GM18870 (cell line): Measurements from ENCODE around the gene DHRSX.
A peak's percentile ranks its signal among the peaks of the same experiment; 100 is the strongest.
"Not testable (repeated sequence)": the region's sequence is repeated elsewhere in the genome, so short reads cannot be mapped to it uniquely, and the experiment has no call there.

Experiments
- ATAC-seq: cut with Tn5 transposase; IDR thresholded peaks from one replicate; pipeline ENCODE4 v1.9.1; 2021; ENCODE audit warnings: moderate library complexity; ENCODE audit not compliant: unreplicated experiment

The DHRSX gene

DNA sequence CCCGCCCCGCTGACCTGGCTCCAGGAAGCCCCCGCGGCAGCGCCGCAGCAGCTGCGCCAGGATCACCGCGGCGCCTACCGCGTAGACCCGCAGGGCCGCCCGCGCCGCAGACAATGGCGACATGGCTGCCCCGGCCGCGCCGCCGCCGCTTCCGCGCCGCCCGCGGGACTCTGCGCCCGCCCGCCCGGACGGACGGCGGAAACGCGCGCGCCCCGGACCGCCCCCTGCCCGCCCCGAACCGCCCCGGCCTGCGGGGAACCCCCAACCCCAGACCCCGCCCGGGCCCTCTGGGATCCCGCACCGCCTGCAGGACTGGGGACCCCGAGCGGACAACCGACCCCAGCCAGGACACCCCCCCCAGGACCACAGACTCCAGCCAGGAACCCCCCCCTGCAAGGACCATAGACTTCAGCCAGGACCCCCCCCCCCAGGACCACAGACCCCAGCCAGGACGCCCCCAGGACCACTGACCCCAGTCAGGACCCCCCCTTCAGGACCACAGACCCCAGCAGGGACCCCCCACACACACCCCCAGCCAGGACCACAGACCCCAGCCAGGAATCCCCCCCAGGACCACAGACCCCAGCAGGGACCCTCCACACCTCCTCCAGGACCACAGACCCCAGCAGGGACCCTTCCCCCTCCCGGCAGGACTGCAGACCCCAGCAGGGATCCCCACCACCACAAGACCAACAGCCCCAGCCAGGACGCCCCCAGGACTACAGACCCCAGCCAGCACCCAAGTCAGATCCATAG, at the start of gene DHRSX, which contains the start of gene ZBED1:
Gene DHRSX (minus strand): TSS at position 174 of the 756 bp plus-strand sequence. CDS start 51 bp downstream, at position 123.
Gene ZBED1 (minus strand): TSS at position 174 of the 756 bp plus-strand sequence. CDS start 10,257 bp downstream, outside the sequence.
- no peak for ATAC-seq

- ATAC-seq = no peak
Observed at GRCh38 chrX:2549876-2550275, 49.1 kb upstream of the DHRSX start.

DNA sequence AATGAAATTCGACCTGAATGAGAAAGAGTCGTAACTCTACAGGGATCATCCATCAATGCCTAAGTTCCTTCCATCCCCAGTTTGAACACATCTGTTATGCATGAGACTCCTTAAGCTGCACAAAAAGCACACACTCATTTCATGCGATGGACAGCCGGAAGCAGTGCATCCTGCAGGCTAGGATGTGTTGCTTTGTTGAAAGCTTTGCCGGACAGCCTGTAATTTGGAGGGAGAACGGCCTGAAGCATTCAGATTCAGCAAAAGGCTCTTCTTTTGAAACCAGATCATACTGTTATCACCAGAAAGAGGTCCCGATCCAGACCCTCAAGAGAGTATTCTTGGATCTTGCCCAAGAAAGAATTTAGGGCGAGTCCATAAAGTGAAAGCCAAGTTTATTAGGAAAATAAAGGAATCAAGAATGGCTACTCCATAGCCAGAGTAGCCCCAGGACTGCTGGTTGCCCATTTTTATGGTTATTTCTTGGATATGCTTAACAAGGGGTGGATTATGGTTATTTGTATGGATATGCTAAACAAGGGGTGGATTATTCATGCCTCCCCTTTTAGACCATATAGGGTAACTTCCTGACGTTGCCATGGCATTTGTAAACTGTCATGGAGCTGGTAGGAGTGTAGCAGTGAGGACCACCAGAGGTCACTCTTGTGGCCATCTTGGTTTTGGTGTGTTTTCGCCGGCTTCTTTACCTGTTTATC, 48.1 kb upstream of the DHRSX start:
- no peak for ATAC-seq

DNA sequence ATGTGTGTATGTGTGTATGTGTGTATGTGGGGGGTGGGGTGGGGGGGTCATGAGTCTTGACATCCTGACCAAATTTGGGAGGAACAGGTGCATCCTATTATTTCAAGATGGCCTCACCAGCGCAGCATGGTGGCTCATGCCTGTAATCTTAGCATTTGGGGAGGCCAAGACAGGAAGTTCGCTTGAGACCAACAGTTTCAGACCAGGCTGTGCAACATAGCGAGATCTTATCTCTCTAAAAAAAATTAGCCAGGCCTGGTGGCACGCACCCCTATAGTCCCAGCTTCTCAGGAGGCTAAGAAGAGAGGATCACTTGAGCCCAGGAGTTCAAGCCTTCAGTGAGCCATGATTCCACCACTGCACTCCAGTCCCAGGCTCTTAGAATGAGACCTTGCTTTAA, 47.0 kb upstream of the DHRSX start:
- ATAC-seq = no peak

DNA sequence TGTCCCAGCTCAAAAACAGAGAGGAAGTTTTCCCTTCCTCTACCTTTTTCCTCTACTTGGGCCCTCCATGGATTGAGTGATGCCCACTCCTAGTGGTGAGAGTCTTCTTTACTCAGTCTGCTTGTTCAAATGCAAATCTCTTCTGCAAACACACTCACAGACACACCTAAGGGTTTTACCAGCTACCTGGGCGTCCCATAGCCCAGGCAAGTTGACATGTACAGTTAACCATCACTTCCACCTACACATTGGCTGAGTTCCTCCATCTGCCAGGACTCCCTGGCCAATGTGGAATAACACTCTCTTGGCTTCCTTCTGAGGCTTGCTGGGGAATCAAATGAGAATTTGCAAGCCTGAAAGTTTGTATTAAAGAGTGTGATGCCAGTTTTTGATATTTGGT, 45.7 kb upstream of the DHRSX start:
- ATAC-seq = no peak

DNA sequence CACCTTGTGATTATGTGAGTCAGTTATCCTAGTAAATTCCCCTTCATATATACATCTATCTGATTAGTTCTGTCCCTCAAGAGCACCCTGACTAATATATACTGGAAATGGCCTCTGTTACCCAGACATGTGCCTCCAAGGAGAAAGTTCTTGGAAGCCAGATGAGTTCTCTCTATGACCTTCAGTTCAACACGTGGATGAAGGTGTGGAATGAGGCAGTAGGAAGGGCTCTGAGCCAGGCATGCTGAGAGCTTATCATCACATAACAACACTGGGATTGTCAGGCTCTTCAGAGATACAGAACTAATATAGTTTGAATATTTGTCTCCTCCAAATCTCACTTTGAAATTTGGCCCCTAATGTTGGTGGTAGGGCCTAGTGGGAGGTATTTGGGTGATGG, 44.4 kb upstream of the DHRSX start:
- ATAC-seq = no peak

DNA sequence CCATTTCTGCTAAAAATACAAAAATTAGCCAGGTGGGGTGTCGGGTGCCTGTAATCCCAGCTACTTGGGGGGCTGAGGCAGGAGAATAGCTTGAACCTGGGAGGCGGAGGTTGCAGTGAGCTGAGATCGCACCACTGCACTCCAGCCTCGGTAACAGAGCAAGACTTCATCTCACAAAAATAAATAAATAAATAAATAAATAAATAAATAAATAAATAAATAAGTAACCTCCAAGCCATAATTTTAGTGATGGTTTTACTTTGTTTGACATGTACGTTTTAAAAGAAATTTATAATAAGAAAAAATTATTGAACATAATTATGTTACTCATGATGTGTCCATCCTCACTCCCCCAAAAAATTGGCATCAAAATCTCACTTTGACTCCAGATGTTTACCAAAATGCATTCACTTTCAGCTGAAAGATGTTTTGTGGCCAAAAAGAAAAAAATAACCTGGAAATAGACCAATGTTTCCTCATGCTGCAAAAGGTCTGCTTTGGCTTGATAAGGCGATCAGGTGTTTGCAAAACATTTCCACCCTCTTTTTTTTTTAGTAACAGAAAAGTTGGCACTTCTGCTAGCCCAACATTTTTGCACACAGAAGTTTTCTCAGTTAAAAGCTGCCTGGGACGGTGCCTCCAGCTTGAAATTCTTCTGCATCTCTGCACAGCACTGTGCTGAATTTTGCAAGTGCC, 42.2 kb upstream of the DHRSX start:
- ATAC-seq = no peak

GRCh38 chrX:2541603-2542002, 40.8 kb upstream of the DHRSX start:
- ATAC-seq = no peak

GRCh38 chrX:2540426-2540947, 39.7 kb upstream of the DHRSX start:
- no peak for ATAC-seq

DNA sequence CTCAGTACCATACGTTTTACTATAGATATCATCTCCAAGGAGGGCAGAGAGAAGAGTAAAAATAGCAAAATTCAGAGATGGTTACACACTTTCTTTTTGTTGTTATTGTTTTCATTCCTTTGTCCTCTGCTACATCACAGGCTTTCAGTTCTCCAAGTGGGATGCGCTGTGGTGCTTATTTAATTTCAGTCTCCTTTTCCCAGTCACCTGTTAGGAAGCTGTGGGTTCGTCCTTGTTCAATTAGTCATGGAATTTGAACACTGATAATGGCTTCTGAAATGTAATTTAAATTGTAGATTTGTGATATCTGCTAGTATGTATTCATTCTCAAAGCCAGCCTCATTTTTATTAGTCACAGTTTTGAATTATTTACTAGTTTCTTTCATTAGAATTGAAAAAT, 38.8 kb upstream of the DHRSX start:
- ATAC-seq = no peak

DNA sequence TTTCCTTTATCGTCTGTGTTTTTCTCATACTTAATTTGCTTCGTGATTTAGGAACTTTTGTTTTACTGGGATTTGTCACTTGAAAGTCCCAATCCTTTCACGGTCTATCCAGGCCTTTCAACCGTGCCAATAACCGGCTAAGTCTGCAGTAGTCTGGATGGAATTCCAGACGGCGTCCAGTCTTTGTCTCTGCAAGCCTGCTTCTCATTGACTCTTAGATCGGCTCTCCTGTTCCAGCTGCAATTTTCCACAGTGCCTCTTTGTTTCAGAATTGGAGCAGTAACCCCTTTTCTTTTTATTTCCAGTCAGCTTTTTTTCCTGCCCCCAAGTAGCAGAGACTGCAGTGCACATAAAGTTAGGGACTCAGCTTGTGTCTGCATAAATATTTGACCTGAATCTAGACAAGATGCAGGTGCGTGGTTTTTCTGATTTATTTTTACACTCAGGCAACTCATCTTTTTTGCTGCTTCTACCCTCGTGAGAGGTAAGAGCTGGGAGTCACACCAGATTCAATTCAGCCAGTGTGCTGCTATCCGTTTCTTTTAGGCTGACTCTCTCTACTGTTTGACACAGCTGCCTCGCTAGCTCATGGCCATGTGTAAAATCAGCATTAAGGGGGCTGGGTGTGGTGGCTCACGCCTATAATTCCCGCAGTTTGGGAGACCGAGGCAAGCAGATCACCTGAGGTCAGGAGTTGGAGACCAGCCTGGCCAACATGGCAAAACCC, 37.4 kb upstream of the DHRSX start:
- no peak for ATAC-seq

DNA sequence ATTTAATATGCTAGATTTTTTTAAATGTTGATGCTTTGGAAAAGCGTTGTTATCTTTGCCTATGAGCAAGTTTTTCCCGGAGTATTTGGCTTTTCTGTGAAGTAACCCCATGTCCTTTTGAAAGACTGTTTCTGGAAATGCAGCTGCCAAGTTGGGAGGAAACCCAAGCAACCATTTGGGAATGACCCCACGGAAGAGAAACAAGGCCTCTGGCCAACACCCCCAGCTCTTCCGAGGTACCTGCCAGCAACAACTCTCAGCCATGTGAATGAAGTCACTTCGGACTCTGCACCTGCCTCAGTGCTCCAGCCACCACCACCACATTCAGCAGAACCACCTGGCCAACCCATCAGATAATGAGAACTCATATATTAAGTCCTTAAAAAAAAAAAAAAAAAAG, 36.2 kb upstream of the DHRSX start:
- no peak for ATAC-seq

GRCh38 chrX:2536141-2536540, 35.4 kb upstream of the DHRSX start:
- ATAC-seq = no peak

GRCh38 chrX:2534261-2535021, 33.7 kb upstream of the DHRSX start:
- ATAC-seq = not testable (repeated sequence)

- ATAC-seq = no peak
Observed at GRCh38 chrX:2533424-2533823, 32.6 kb upstream of the DHRSX start.

GRCh38 chrX:2526390-2526789, 25.6 kb upstream of the DHRSX start:
- no peak for ATAC-seq

DNA sequence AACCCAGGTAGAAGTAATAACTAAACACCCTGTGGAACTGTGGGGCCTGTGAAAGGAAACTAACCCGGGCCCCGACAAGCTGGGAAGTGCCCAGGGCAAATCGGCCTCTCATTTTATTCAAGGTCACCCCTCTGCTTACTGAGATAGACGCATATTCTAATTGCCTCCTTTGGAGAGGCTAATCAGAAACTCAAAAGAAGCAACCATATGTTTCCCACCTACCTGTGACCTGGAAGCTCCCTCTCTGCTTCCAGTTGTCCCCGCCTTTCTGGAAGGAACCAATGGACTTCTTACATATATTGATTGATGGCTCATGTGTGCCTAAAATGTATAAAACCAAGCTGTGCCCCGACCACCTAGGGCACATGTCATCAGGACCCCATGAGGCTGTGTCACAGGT, 23.1 kb upstream of the DHRSX start:
- no peak for ATAC-seq

DNA sequence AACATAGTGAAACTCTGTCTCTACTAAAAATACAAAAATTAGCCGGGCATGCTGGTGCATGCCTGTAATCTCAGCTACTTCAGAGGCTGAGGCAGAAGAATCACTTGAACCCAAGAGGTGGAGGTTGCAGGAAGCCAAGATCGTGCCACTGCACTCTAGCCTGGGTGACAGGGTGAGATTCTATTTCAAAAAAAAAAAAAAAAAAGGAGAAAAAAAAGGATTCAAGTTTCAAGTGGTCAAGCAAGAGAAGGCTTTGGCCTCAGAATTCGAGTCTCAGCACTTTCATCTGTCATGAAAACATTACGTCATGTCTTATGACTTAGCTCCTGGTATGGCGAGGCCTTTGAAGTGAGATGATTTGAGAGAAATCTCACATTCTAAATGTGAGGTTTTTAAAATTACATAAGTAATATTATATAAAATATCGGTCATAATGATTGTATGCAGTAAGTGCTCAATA, 21.2 kb upstream of the DHRSX start:
- ATAC-seq = peak; percentile 30

DNA sequence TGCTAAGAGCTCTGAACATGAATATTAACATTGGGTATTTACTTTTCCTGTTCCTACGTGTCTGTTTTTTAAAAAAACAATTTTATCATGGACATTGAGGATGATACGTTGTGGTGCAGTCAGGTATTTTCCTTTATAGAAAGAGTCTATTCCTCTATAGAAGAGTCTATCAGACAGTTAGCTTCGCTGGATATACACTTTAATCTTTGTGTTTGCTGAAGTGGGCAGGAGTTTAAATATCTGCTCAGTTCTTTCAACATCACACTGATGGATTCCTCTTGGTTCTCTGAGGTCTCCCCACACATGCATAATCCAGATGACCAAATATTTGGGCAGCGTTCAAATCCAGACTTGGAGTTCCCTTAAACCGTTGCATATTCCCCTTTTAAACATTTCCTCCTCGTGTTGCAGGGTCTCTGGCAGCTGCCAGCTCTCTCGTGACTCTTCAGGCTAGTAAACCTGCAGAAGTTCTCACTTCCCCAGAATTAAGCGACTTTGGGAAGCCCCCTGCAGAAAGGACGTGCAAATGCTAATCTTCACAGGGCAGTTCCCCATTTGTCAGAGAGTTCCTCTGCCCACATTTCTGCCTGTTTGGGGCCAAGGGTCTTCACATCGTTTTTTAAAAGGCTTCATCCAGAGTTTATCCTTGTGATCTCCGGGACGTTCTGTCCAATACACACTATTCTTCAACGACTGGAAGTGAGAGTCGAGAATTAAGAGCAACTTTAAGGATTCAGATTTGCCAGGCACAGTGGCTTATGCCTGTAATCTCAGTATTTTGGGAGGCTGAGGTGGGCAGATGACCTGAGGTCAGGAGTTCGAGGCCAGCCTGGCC, 20.5 kb upstream of the DHRSX start:
- peak; percentile 64 for ATAC-seq
